CD14-positive monocyte (primary cell): ENCODE data around the gene METTL25B. TPM values are rescaled to one million over a fixed set of nuclear protein-coding genes. Genes with fewer than 3 reads are reported as not detected.

Experiments used
- DNase-seq, 3 donors: peaks; one replicate each; pipeline ENCODE4 v3.0.0-alpha.2; 2011 to 2022
- H2AFZ ChIP-seq: 2 replicates; pipeline ENCODE4 v1.6.0; 2012; ENCODE audit warnings: mild to moderate bottlenecking, low read depth, low read length, inconsistent platforms; ENCODE audit not compliant: insufficient read depth, poor library complexity, severe bottlenecking
- H3K27ac ChIP-seq, 2 donors: 1 replicate in 1 of 2; 2 replicates in 1 of 2; pipeline ENCODE4 v1.5.1; 2012 to 2013; ENCODE audit warnings: low read length in 2 of 2, control low read depth in 1 of 2, inconsistent platforms in 1 of 2, low read depth in 1 of 2, mild to moderate bottlenecking in 1 of 2
- H3K27me3 ChIP-seq, 2 donors: one replicate each; pipeline versions ENCODE4 v1.6.0 to v1.6.1; 2011 to 2013; ENCODE audit warnings: low read length in 2 of 2; ENCODE audit not compliant: control insufficient read depth in 2 of 2, insufficient read depth in 2 of 2
- H3K36me3 ChIP-seq, 2 donors: replicated peaks in 1 of 2; 1 replicate in 1 of 2; 2 replicates in 1 of 2; pipeline versions ENCODE4 v1.5.1 to v1.6.1; 2012 to 2013; ENCODE audit warnings: low read length in 2 of 2, control low read depth in 1 of 2, inconsistent platforms in 1 of 2, mild to moderate bottlenecking in 1 of 2; ENCODE audit not compliant: insufficient read depth in 2 of 2, control insufficient read depth in 1 of 2
- H3K4me1 ChIP-seq, 2 donors: 1 replicate in 1 of 2; 2 replicates in 1 of 2; pipeline versions ENCODE4 v1.5.1 to v1.6.1; 2012 to 2013; ENCODE audit warnings: low read length in 2 of 2, control low read depth in 1 of 2, inconsistent platforms in 1 of 2, mild to moderate bottlenecking in 1 of 2, moderate library complexity in 1 of 2; ENCODE audit not compliant: insufficient read depth in 2 of 2, control insufficient read depth in 1 of 2
- H3K4me2 ChIP-seq: replicated peaks from 2 replicates; pipeline ENCODE3; 2012; ENCODE audit warnings: low read length, moderate library complexity, mild to moderate bottlenecking; ENCODE audit not compliant: poor library complexity, severe bottlenecking; ENCODE audit errors: extremely low read depth
- H3K4me3 ChIP-seq, 3 experiments: fragments of 200-600 bp in 1 of 3; sonication (generic) in 1 of 3; replicated peaks in 1 of 3; 1 replicate in 2 of 3; 2 replicates in 1 of 3; pipeline ENCODE4 v1.5.1; 2011 to 2013; ENCODE audit warnings: low read length in 3 of 3, mild to moderate bottlenecking in 3 of 3, control low read depth in 2 of 3, low read depth in 2 of 3, inconsistent platforms in 1 of 3, moderate library complexity in 1 of 3
- H3K79me2 ChIP-seq: 2 replicates; pipeline ENCODE4 v1.6.0; 2012; ENCODE audit warnings: mild to moderate bottlenecking, control low read depth, inconsistent platforms, low read length, moderate library complexity; ENCODE audit not compliant: insufficient read depth
- H3K9ac ChIP-seq: 2 replicates; pipeline ENCODE4 v1.6.0; 2017; ENCODE audit warnings: low read length, mild to moderate bottlenecking; ENCODE audit not compliant: insufficient read depth, poor library complexity, severe bottlenecking
- H3K9me3 ChIP-seq, 2 donors: replicated peaks in 1 of 2; 1 replicate in 1 of 2; 2 replicates in 1 of 2; pipeline versions ENCODE4 v1.5.1 to v1.6.1; 2012 to 2013; ENCODE audit warnings: low read length in 2 of 2, control low read depth in 1 of 2; ENCODE audit not compliant: control insufficient read depth in 1 of 2, insufficient read depth in 1 of 2
- H4K20me1 ChIP-seq: 2 replicates; pipeline ENCODE4 v1.6.0; 2012; ENCODE audit warnings: mild to moderate bottlenecking, low read length, control low read depth, moderate library complexity; ENCODE audit not compliant: insufficient read depth
- H3K27ac Mint-ChIP-seq, 7 donors: one replicate each; pipeline ENCODE4 v1.8.0; 2020; ENCODE audit warnings: mild to moderate bottlenecking in 7 of 7, mixed read lengths in 7 of 7, moderate library complexity in 6 of 7, inconsistent platforms in 2 of 7
- H3K27me3 Mint-ChIP-seq, 3 donors: one replicate each; pipeline ENCODE4 v1.8.0; 2021 to 2022; ENCODE audit warnings: low read depth in 3 of 3, mild to moderate bottlenecking in 3 of 3, mixed read lengths in 3 of 3, moderate library complexity in 3 of 3, inconsistent platforms in 1 of 3
- H3K36me3 Mint-ChIP-seq, 2 donors: one replicate each; pipeline ENCODE4 v1.8.0; 2020; ENCODE audit warnings: mixed read lengths in 2 of 2, inconsistent platforms in 1 of 2, mild to moderate bottlenecking in 1 of 2
- H3K4me1 Mint-ChIP-seq: one replicate; pipeline ENCODE4 v1.8.0; 2020; ENCODE audit warnings: mild to moderate bottlenecking, mixed read lengths
- H3K4me3 Mint-ChIP-seq, 2 donors: one replicate each; pipeline ENCODE4 v1.8.0; 2020; ENCODE audit warnings: mild to moderate bottlenecking in 2 of 2, mixed read lengths in 2 of 2, moderate library complexity in 1 of 2
- H3K9me3 Mint-ChIP-seq, 7 donors: one replicate each; pipeline ENCODE4 v1.8.0; 2020 to 2022; ENCODE audit warnings: mixed read lengths in 7 of 7, mild to moderate bottlenecking in 6 of 7, moderate library complexity in 6 of 7, inconsistent platforms in 2 of 7
- CTCF ChIP-seq: fragments of 200-600 bp; IDR thresholded peaks from one replicate; pipeline ENCODE4 v1.8.0; 2022; ENCODE audit warnings: antibody characterized with exemption, mild to moderate bottlenecking
- WGBS: methylation state at CpG from one replicate; pipeline ENCODE4 v1.1.5; 2013; ENCODE audit warnings: missing lambda C conversion rate; ENCODE audit not compliant: insufficient coverage; 5-methylcytosine and 5-hydroxymethylcytosine counted together
- intact Hi-C, 2 donors: fragments of 100-400 bp; cut with micrococcal nuclease; formaldehyde crosslinking; loops; one replicate each; pipeline versions ENCODE4 v1.15.0 to v1.15.1; 2023
- polyA plus RNA-seq, 3 donors: library from polyadenylated mRNA; depleted of rRNA in 1 of 3; unstranded in 2 of 3; stranded (reverse) in 1 of 3; fragments of 300-500 nt in 2 of 3; fragments of >200 nt in 1 of 3; fragmentation: Illumina TruSeq in 2 of 3; gene quantifications; 1 replicate in 2 of 3; 2 replicates in 1 of 3; pipeline ENCODE4 v1.2.3, GENCODE V29; 2012 to 2021

METTL25B gene
- polyA plus RNA-seq, 3 donors: 4.6 to 49.3 (median 4.8) TPM

- peaks cover 2 to 10% of the 10 kb centered on the region in 2 donors for H3K4me1 ChIP-seq
- H3K4me3 ChIP-seq: no peak overlapping the region
- no peak overlapping the region for H2AFZ ChIP-seq
- no peak for DNase-seq
- H3K79me2 ChIP-seq: no peaks in the 10 kb centered on the region
- no peak overlapping the region for H3K9ac ChIP-seq
- Mint-ChIP-seq H3K36me3 (peaks cover 0 to under 1% of the 10 kb centered on the region in 2 donors), H3K4me3 (no peak overlapping the region), H3K27ac (no peak overlapping the region), H3K4me1 (peaks cover 18% of the 10 kb centered on the region), H3K9me3 (peaks cover 0 to 14% (median 7%) of the 10 kb centered on the region in 7 donors), H3K27me3 (peaks cover 61 to 70% (median 66%) of the 10 kb centered on the region in 3 donors)
- WGBS: no CpG with 5 or more reads among the region's 5 CpGs
- peaks cover 0 to 11% of the 10 kb centered on the region in 2 donors for H3K9me3 ChIP-seq
- H3K27ac ChIP-seq: no peak overlapping the region
- H4K20me1 ChIP-seq: no peaks in the 10 kb centered on the region
- intact Hi-C loops: loop anchor here (10.0 kb wide), 2 partner anchors 160 to 190 kb away; partner anchors contain the start of gene INSRR (in 1 of the 2)
- TF ChIP-seq CTCF: no peak
- peaks cover 30 to 59% of the 10 kb centered on the region in 2 donors for H3K27me3 ChIP-seq
- H3K4me2 ChIP-seq: no peak overlapping the region
- no peaks in the 10 kb centered on the region for H3K36me3 ChIP-seq
Measured at GRCh38 chr1:156694690-156694962, 33.6 kb upstream of the METTL25B start.

- no peak overlapping the region for H2AFZ ChIP-seq
- no peaks in the 10 kb centered on the region for H4K20me1 ChIP-seq
- no peak overlapping the region for H3K4me3 ChIP-seq
- no peaks in the 10 kb centered on the region for H3K36me3 ChIP-seq
- H3K4me2 ChIP-seq: no peak overlapping the region
- WGBS: 96% methylated on average over 8 of the region's 8 CpGs
- no peak for TF ChIP-seq CTCF
- H3K27me3 ChIP-seq: peaks cover 15 to 49% of the 10 kb centered on the region in 2 donors
- no peak for DNase-seq
- Mint-ChIP-seq H3K36me3 (no peaks in the 10 kb centered on the region), H3K27ac (peak overlapping the region in 1 of 7 donors; percentile 51), H3K4me3 (peak overlapping the region in 1 of 2 donors; percentile 14), H3K9me3 (peaks cover 0 to 7% (median 3%) of the 10 kb centered on the region in 7 donors), H3K4me1 (peaks cover 14% of the 10 kb centered on the region), H3K27me3 (peaks cover 54 to 58% (median 56%) of the 10 kb centered on the region in 3 donors)
- intact Hi-C loops: loop anchor here (10.0 kb wide), 2 partner anchors 158 to 188 kb away; partner anchors contain the start of gene INSRR (in 1 of the 2)
- H3K27ac ChIP-seq: no peak overlapping the region
- no peaks in the 10 kb centered on the region for H3K79me2 ChIP-seq
- H3K9ac ChIP-seq: no peak overlapping the region
- H3K4me1 ChIP-seq: peaks cover 2 to 8% of the 10 kb centered on the region in 2 donors
- H3K9me3 ChIP-seq: peaks cover 0 to 3% of the 10 kb centered on the region in 2 donors
Measured at GRCh38 chr1:156696755-156697154, 31.5 kb upstream of the METTL25B start.
